IMR-90 (cell line): ENCODE results near the gene DNAJC12. TPM values are rescaled to one million over a fixed set of nuclear protein-coding genes. Genes with fewer than 3 reads are reported as not detected.

Source experiments
- ATAC-seq: fragments of 200-7000 bp; cut with Tn5 transposase; 2 replicates; pipeline ENCODE4 v1.9.1; 2020; ENCODE audit warnings: low read depth, mild to moderate bottlenecking, moderate library complexity
- BruUV-seq: library from RNA; stranded (reverse); fragments of 400-500 nt; replicated peaks from 2 replicates; lab custom pipeline; 2021; lab: Mats Ljungman, UMichigan
- CTCF ChIA-PET: fragments of 300-600 bp; formaldehyde crosslinking; extraction: SDS; loops from one replicate; lab custom pipeline; 2021; ENCODE audit warnings: antibody characterized with exemption; lab: Yijun Ruan, JAX
- POLR2A ChIA-PET: fragments of 300-600 bp; sonication (Branson Sonifier 250); formaldehyde crosslinking; loops from one replicate; lab custom pipeline; 2022; ENCODE audit warnings: antibody characterized with exemption; ENCODE audit not compliant: unreplicated experiment; lab: Charles Lee
- DNase-seq: peaks from one replicate; pipeline ENCODE4 v3.0.0; 2013
- H2AFZ ChIP-seq: replicated peaks from 2 replicates; pipeline ENCODE3; 2013; ENCODE audit warnings: low read length, mild to moderate bottlenecking; ENCODE audit not compliant: poor library complexity
- H2AK5ac ChIP-seq: 2 replicates; pipeline ENCODE4 v1.6.1; 2013; ENCODE audit warnings: low read depth, low read length, inconsistent platforms
- H2AK9ac ChIP-seq: replicated peaks from 2 replicates; pipeline ENCODE3; 2013; ENCODE audit warnings: mild to moderate bottlenecking, low read depth, low read length, moderate library complexity; ENCODE audit not compliant: poor library complexity
- H2BK120ac ChIP-seq: 2 replicates; pipeline ENCODE4 v1.6.1; 2013; ENCODE audit warnings: low read depth, low read length, inconsistent platforms
- H2BK15ac ChIP-seq: 3 replicates; pipeline ENCODE4 v1.6.1; 2013; ENCODE audit warnings: low read depth, low read length, inconsistent platforms
- H2BK20ac ChIP-seq: 2 replicates; pipeline ENCODE4 v1.6.1; 2013; ENCODE audit warnings: low read depth, mild to moderate bottlenecking, inconsistent platforms, low read length, moderate library complexity
- H2BK5ac ChIP-seq: 2 replicates; pipeline ENCODE4 v1.6.1; 2013; ENCODE audit warnings: mild to moderate bottlenecking, low read depth, low read length, inconsistent platforms; ENCODE audit not compliant: poor library complexity, severe bottlenecking
- H3K14ac ChIP-seq: replicated peaks from 2 replicates; pipeline ENCODE4 v1.6.1; 2013; ENCODE audit warnings: low read depth, low read length, inconsistent platforms
- H3K18ac ChIP-seq: 2 replicates; pipeline ENCODE4 v1.6.1; 2013; ENCODE audit warnings: low read depth, low read length, control low read depth
- H3K23ac ChIP-seq: 2 replicates; pipeline ENCODE4 v1.6.1; 2013; ENCODE audit warnings: low read depth, low read length, inconsistent platforms
- H3K27ac ChIP-seq: 2 replicates; pipeline ENCODE4 v1.5.1; 2013; ENCODE audit warnings: mild to moderate bottlenecking, control low read depth, low read length; ENCODE audit not compliant: insufficient read depth
- H3K27me3 ChIP-seq: 2 replicates; pipeline ENCODE4 v1.6.1; 2013; ENCODE audit warnings: low read length; ENCODE audit not compliant: control insufficient read depth, insufficient read depth
- H3K36me3 ChIP-seq: 2 replicates; pipeline ENCODE4 v1.6.1; 2013; ENCODE audit warnings: low read length, mixed read lengths; ENCODE audit not compliant: control insufficient read depth, insufficient read depth
- H3K4ac ChIP-seq: 2 replicates; pipeline ENCODE4 v1.6.1; 2013; ENCODE audit warnings: low read depth, low read length, inconsistent platforms
- H3K4me1 ChIP-seq: 2 replicates; pipeline ENCODE4 v1.6.1; 2013; ENCODE audit warnings: low read length, mixed read lengths; ENCODE audit not compliant: control insufficient read depth, insufficient read depth
- H3K4me2 ChIP-seq: 2 replicates; pipeline ENCODE4 v1.6.1; 2013; ENCODE audit warnings: low read depth, mild to moderate bottlenecking, control low read depth, low read length, moderate library complexity
- H3K4me3 ChIP-seq: 2 replicates; pipeline ENCODE4 v1.5.1; 2013; ENCODE audit warnings: low read depth, mild to moderate bottlenecking, control low read depth, low read length, moderate library complexity; ENCODE audit not compliant: insufficient read depth
- H3K56ac ChIP-seq: 2 replicates; pipeline ENCODE4 v1.6.1; 2013; ENCODE audit warnings: low read length, inconsistent platforms; ENCODE audit not compliant: insufficient read depth; ENCODE audit errors: extremely low read depth
- H3K79me1 ChIP-seq, 2 experiments: 2 replicates each; pipeline ENCODE4 v1.6.1; 2013; ENCODE audit warnings: low read length in 2 of 2, inconsistent platforms in 1 of 2, low read depth in 1 of 2
- H3K9ac ChIP-seq: 2 replicates; pipeline ENCODE4 v1.6.1; 2013; ENCODE audit warnings: low read depth, low read length, control low read depth
- H3K9me1 ChIP-seq: 2 replicates; pipeline ENCODE4 v1.6.1; 2013; ENCODE audit warnings: low read length, inconsistent platforms; ENCODE audit not compliant: insufficient read depth
- H3K9me3 ChIP-seq: 2 replicates; pipeline ENCODE4 v1.6.1; 2013; ENCODE audit warnings: low read length; ENCODE audit not compliant: control insufficient read depth, insufficient read depth
- H4K20me1 ChIP-seq: 2 replicates; pipeline ENCODE4 v1.6.1; 2013; ENCODE audit warnings: low read length, inconsistent platforms; ENCODE audit not compliant: insufficient read depth
- H4K5ac ChIP-seq: 2 replicates; pipeline ENCODE4 v1.6.1; 2013; ENCODE audit warnings: mild to moderate bottlenecking, low read depth, low read length, control low read depth
- H4K8ac ChIP-seq, 2 experiments: 2 replicates each; pipeline ENCODE4 v1.6.1; 2013; ENCODE audit warnings: low read depth in 2 of 2, low read length in 2 of 2, control low read depth in 1 of 2, inconsistent platforms in 1 of 2
- H4K91ac ChIP-seq: 2 replicates; pipeline ENCODE4 v1.6.1; 2013; ENCODE audit warnings: low read depth, low read length, inconsistent platforms; ENCODE audit not compliant: insufficient read depth
- BHLHE40 ChIP-seq: fragments of 150-350 bp; IDR thresholded peaks from 2 replicates; pipeline ENCODE4 v1.6.1; 2016; ENCODE audit warnings: mild to moderate bottlenecking, low read depth, low read length
- CEBPB ChIP-seq: IDR thresholded peaks from 2 replicates; pipeline ENCODE4 v1.6.1; 2012; ENCODE audit warnings: low read depth, low read length, improper control_type of control experiment
- CHD1 ChIP-seq: IDR thresholded peaks from 2 replicates; pipeline ENCODE4 v1.6.1; 2012; ENCODE audit warnings: low read depth, low read length, improper control_type of control experiment
- CTCF ChIP-seq: conservative IDR thresholded peaks from 2 replicates; pipeline ENCODE4 v1.5.1; 2012; ENCODE audit warnings: mild to moderate bottlenecking, low read depth, low read length, improper control_type of control experiment
- FOS ChIP-seq: fragments of 150-350 bp; IDR thresholded peaks from 2 replicates; pipeline ENCODE4 v1.6.1; 2016; ENCODE audit warnings: low read depth, low read length
- MAFK ChIP-seq: IDR thresholded peaks from 2 replicates; pipeline ENCODE4 v1.6.1; 2012; ENCODE audit warnings: low read depth, low read length, improper control_type of control experiment
- MAZ ChIP-seq: IDR thresholded peaks from 2 replicates; pipeline ENCODE4 v1.6.1; 2012; ENCODE audit warnings: low read depth, mild to moderate bottlenecking, low read length, improper control_type of control experiment, moderate library complexity, borderline replicate concordance
- MXI1 ChIP-seq: IDR thresholded peaks from 2 replicates; pipeline ENCODE4 v1.6.1; 2012; ENCODE audit warnings: low read depth, mild to moderate bottlenecking, low read length, moderate library complexity, borderline replicate concordance
- NFE2L2 ChIP-seq: fragments of 150-350 bp; IDR thresholded peaks from 2 replicates; pipeline ENCODE4 v1.6.1; 2016; ENCODE audit warnings: low read depth, mild to moderate bottlenecking, low read length
- POLR2A ChIP-seq: IDR thresholded peaks from 2 replicates; pipeline ENCODE4 v1.6.1; 2012; ENCODE audit warnings: mild to moderate bottlenecking, low read depth, low read length
- RAD21 ChIP-seq: IDR thresholded peaks from 2 replicates; pipeline ENCODE4 v1.6.1; 2012; ENCODE audit warnings: low read length, improper control_type of control experiment
- RCOR1 ChIP-seq: IDR thresholded peaks from 2 replicates; pipeline ENCODE4 v1.6.1; 2012; ENCODE audit warnings: mild to moderate bottlenecking, low read length, improper control_type of control experiment; ENCODE audit not compliant: insufficient replicate concordance
- RFX5 ChIP-seq: IDR thresholded peaks from 2 replicates; pipeline ENCODE4 v1.8.0; 2012; ENCODE audit warnings: low read depth, mild to moderate bottlenecking, low read length, moderate library complexity
- SMC3 ChIP-seq: fragments of 150-350 bp; IDR thresholded peaks from 2 replicates; pipeline ENCODE4 v1.6.1; 2016; ENCODE audit warnings: low read depth, mild to moderate bottlenecking, antibody characterized with exemption, low read length, moderate library complexity
- USF2 ChIP-seq: fragments of 150-350 bp; IDR thresholded peaks from 2 replicates; pipeline ENCODE4 v1.6.1; 2017; ENCODE audit warnings: mild to moderate bottlenecking, antibody characterized with exemption, low read length, low read depth
- WGBS, 2 experiments: methylation state at CpG; one replicate each; pipeline versions ENCODE4 v1.1.5 to v1.1.7; 2013; ENCODE audit warnings: missing lambda C conversion rate in 2 of 2; ENCODE audit not compliant: insufficient read length in 1 of 2; ENCODE audit errors: extremely low coverage in 2 of 2; 5-methylcytosine and 5-hydroxymethylcytosine counted together
- dilution Hi-C: fragments of 300-500 bp; cut with HindIII; formaldehyde crosslinking; loops from one replicate; pipeline ENCODE4 v1.14.3; 2018; ENCODE audit warnings: low sequenced_read_pairs; ENCODE audit not compliant: unreplicated experiment
- in situ Hi-C: fragments of 300-500 bp; cut with MboI; formaldehyde crosslinking; loops from 3 replicates; pipeline ENCODE4 v1.14.3; 2019; ENCODE audit warnings: low sequenced_read_pairs, inconsistent platforms, mixed read lengths
- intact Hi-C: fragments of 100-400 bp; cut with micrococcal nuclease; formaldehyde crosslinking; loops from 2 replicates; pipeline ENCODE4 v1.10.0; 2022
- polyA plus RNA-seq, 3 experiments: library from polyadenylated mRNA; depleted of rRNA; stranded (reverse); fragments of >200 nt; gene quantifications; 2 replicates each; pipeline ENCODE4 v1.2.3, GENCODE V29; 2012; ENCODE audit warnings: low replicate concordance in 1 of 3
- total RNA-seq: library from RNA; depleted of rRNA; stranded (reverse); fragments of >200 nt; gene quantifications from 2 replicates; pipeline ENCODE4 v1.2.3, GENCODE V29; 2012
- TF ChIP-seq, protein P1 (sequence below): fragments of 150-350 bp; IDR thresholded peaks from 2 replicates; pipeline ENCODE4 v1.6.1; 2016; ENCODE audit warnings: low read depth, mild to moderate bottlenecking, low read length, moderate library complexity, borderline replicate concordance

DNAJC12 gene
- total and polyA plus RNA-seq, 2 of the 4 experiments (the other 2 are of a cell fraction) = 2.3 to 2.9 TPM

DNA sequence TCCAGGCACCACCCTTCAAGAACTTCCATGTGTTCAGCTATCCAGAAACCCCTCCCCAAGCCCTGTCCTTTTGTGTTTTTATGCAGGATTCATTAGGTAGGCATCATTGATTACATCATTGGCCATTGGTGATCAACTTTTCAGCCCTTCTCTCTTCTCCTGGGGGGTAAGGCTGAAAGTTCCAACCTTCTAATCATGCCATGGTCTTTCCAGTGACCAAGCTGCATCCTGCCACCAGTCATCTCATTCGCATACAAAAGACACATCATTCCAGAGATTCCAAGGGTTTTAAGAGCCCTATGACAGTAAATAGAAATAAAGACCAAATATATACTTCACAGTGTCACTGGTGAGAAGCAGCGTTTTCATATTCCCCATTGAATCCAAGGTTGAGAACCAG is 48.2 kb downstream of the DNAJC12 start:
- POLR2A ChIA-PET = no interaction called here
- Histone ChIP-seq H2BK120ac (no peak overlapping the region), H3K4me3 (no peak overlapping the region), H3K4me1 (peaks cover 2% of the 10 kb centered on the region; the same call in 1 of the 2 replicates), H3K79me1 (no peaks in the 10 kb centered on the region), H3K4me2 (no peak overlapping the region), H3K9me3 (no peaks in the 10 kb centered on the region), H4K5ac (no peak overlapping the region), H2AK9ac (no peak overlapping the region), H3K36me3 (no peaks in the 10 kb centered on the region), H3K27ac (no peak overlapping the region), H2AFZ (no peak overlapping the region), H4K8ac (no peak overlapping the region), H4K91ac (no peak overlapping the region), H2BK15ac (no peak overlapping the region), H4K20me1 (no peaks in the 10 kb centered on the region), H3K56ac (no peak overlapping the region), H3K14ac (no peak overlapping the region), H2AK5ac (no peak overlapping the region), H3K9me1 (no peaks in the 10 kb centered on the region), H2BK20ac (no peak overlapping the region), H3K4ac (no peak overlapping the region), H3K18ac (no peak overlapping the region), H2BK5ac (no peak overlapping the region), H3K23ac (no peak overlapping the region), H3K9ac (no peak overlapping the region), H3K27me3 (peaks cover 6% of the 10 kb centered on the region)
- in situ Hi-C loops (loop anchor here (10.0 kb wide), 1 partner anchor 265 kb away; no protein-coding TSS in a partner anchor), dilution Hi-C loops (no loop called here), intact Hi-C loops (loop anchor here (10.0 kb wide), 1 partner anchor 1605 kb away; no protein-coding TSS in a partner anchor)
- DNase-seq (no peak), ATAC-seq (no peak)
- CTCF ChIA-PET = no interaction called here
- no CpG with 5 or more reads among the region's 2 CpGs for whole genome bisulfite sequencing, 2 experiments
- BruUV-seq = no TSS peak
- no peak for TF ChIP-seq RAD21
- no peak for TF ChIP-seq RFX5
- no peak for TF ChIP-seq BHLHE40
- TF ChIP-seq USF2 = no peak
- no peak for TF ChIP-seq MAZ
- no peak for TF ChIP-seq MXI1
- no peak for TF ChIP-seq RCOR1
- TF ChIP-seq NFE2L2 = no peak
- no peak for TF ChIP-seq CHD1
- no peak for TF ChIP-seq MAFK
- no peak for TF ChIP-seq CEBPB
- no peak for TF ChIP-seq POLR2A
- no peak for TF ChIP-seq FOS
- TF ChIP-seq, protein P1, sequence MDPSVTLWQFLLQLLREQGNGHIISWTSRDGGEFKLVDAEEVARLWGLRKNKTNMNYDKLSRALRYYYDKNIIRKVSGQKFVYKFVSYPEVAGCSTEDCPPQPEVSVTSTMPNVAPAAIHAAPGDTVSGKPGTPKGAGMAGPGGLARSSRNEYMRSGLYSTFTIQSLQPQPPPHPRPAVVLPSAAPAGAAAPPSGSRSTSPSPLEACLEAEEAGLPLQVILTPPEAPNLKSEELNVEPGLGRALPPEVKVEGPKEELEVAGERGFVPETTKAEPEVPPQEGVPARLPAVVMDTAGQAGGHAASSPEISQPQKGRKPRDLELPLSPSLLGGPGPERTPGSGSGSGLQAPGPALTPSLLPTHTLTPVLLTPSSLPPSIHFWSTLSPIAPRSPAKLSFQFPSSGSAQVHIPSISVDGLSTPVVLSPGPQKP = no peak
- no peak for TF ChIP-seq SMC3
- no peak for TF ChIP-seq CTCF
